Aorta (tissue), 5 donors: ENCODE measurements around the gene UHRF2. TPM values are rescaled to one million over a fixed set of nuclear protein-coding genes. Genes with fewer than 3 reads are reported as not detected.

Experiments
- ATAC-seq: fragments of 200-7000 bp; cut with Tn5 transposase; one replicate; pipeline ENCODE4 v1.9.1; 2022; ENCODE audit warnings: moderate library complexity; ENCODE audit not compliant: low FRiP score
- DNase-seq, 2 donors: peaks; one replicate each; pipeline ENCODE4 v3.0.0-alpha.2; 2020
- H3K27ac ChIP-seq, 2 donors: one replicate each; pipeline ENCODE4 v1.5.1; 2013; ENCODE audit warnings: low read length in 2 of 2, mild to moderate bottlenecking in 2 of 2, moderate library complexity in 2 of 2, control low read depth in 1 of 2, inconsistent platforms in 1 of 2, low read depth in 1 of 2
- H3K27me3 ChIP-seq, 2 donors: one replicate each; pipeline ENCODE4 v1.6.1; 2013; ENCODE audit warnings: control low read depth in 1 of 2, low read length in 1 of 2, mild to moderate bottlenecking in 1 of 2, moderate library complexity in 1 of 2; ENCODE audit not compliant: insufficient read depth in 2 of 2, control insufficient read depth in 1 of 2
- H3K36me3 ChIP-seq, 2 donors: one replicate each; pipeline ENCODE4 v1.6.1; 2013; ENCODE audit warnings: control low read depth in 1 of 2, low read length in 1 of 2, mild to moderate bottlenecking in 1 of 2; ENCODE audit not compliant: insufficient read depth in 2 of 2, control insufficient read depth in 1 of 2
- H3K4me1 ChIP-seq, 2 donors: one replicate each; pipeline ENCODE4 v1.6.1; 2013; ENCODE audit warnings: low read length in 2 of 2, control low read depth in 1 of 2, mild to moderate bottlenecking in 1 of 2, moderate library complexity in 1 of 2; ENCODE audit not compliant: insufficient read depth in 2 of 2, control insufficient read depth in 1 of 2
- H3K4me3 ChIP-seq, 2 donors: one replicate each; pipeline ENCODE4 v1.5.1; 2013; ENCODE audit warnings: low read length in 2 of 2, control low read depth in 1 of 2, mild to moderate bottlenecking in 1 of 2
- H3K9me3 ChIP-seq: one replicate; pipeline ENCODE4 v1.6.1; 2013; ENCODE audit warnings: mild to moderate bottlenecking, low read length; ENCODE audit not compliant: control insufficient read depth
- WGBS, 2 donors: extraction: QIAGEN DNeasy Blood & Tissue Kit; methylation state at CpG; one replicate each; pipeline ENCODE4 v1.1.7; 2013; 5-methylcytosine and 5-hydroxymethylcytosine counted together
- intact Hi-C, 2 donors: fragments of 100-400 bp; cut with DNase I; formaldehyde crosslinking; loops; one replicate each; pipeline versions ENCODE4 v1.14.2 to v1.15.0; 2022
- polyA plus RNA-seq, 2 donors: library from polyadenylated mRNA; stranded (reverse); fragments of 200-250 nt; gene quantifications; one replicate each; pipeline ENCODE4 v1.2.3, GENCODE V29; 2013
- total RNA-seq, 2 donors: library from RNA; stranded (reverse); fragmentation: NEBNext Ultra II Directional; extraction: Animal tissue kit (Norgen Biotek cat#: 25700); gene quantifications; one replicate each; pipeline ENCODE4 v1.2.1, GENCODE V29; 2021
- donor health status: healthy with polysubstance abuse.
- donor health status: Bipolar disorder and iron deficiency.
- donor health status: DM: no; HTN: no; CAD: no.
- donor health status: DM: no; HTN: no; CAD: no.
- donor health status: DM: yes; HTN: yes; CAD: no.

The UHRF2 gene
- total and polyA plus RNA-seq, 4 donors: 13.0 to 60.3 (median 32.0) TPM

- no peak overlapping the region for H3K4me3 ChIP-seq
- WGBS, 2 donors: 13 to 25% methylated on average over 2 of the region's 2 CpGs
- H3K9me3 ChIP-seq: no peaks in the 10 kb centered on the region
- ATAC-seq: no peak
- H3K36me3 ChIP-seq: no peaks in the 10 kb centered on the region
- no peak overlapping the region for H3K27ac ChIP-seq
- intact Hi-C loops: no loop called here
- no peak for DNase-seq
- H3K27me3 ChIP-seq: no peaks in the 10 kb centered on the region
- H3K4me1 ChIP-seq: no peaks in the 10 kb centered on the region
These were observed 13.9 kb upstream of the UHRF2 start for GRCh38 chr9:6399071-6399470.

- H3K9me3 ChIP-seq: no peaks in the 10 kb centered on the region
- H3K27me3 ChIP-seq: no peaks in the 10 kb centered on the region
- no peak overlapping the region for H3K4me3 ChIP-seq
- no peaks in the 10 kb centered on the region for H3K4me1 ChIP-seq
- H3K36me3 ChIP-seq: no peaks in the 10 kb centered on the region
- intact Hi-C loops: no loop called here
- ATAC-seq (no peak), DNase-seq (no peak)
- H3K27ac ChIP-seq: no peak overlapping the region
These were observed 7.6 kb upstream of the UHRF2 start for GRCh38 chr9:6405371-6405770.

GRCh38 chr9:6407778-6408177 is 5.2 kb upstream of the UHRF2 start:
- Histone ChIP-seq H3K27me3 (no peaks in the 10 kb centered on the region), H3K9me3 (no peaks in the 10 kb centered on the region), H3K27ac (no peak overlapping the region), H3K4me1 (no peaks in the 10 kb centered on the region), H3K4me3 (no peak overlapping the region), H3K36me3 (no peaks in the 10 kb centered on the region)
- ATAC-seq (no peak), DNase-seq (no peak)
- 87 to 92% methylated on average over 2 of the region's 2 CpGs for WGBS, 2 donors
- intact Hi-C loops: no loop called here

- Histone ChIP-seq H3K27ac (no peak overlapping the region), H3K9me3 (no peaks in the 10 kb centered on the region), H3K4me1 (no peaks in the 10 kb centered on the region), H3K4me3 (no peak overlapping the region), H3K36me3 (no peaks in the 10 kb centered on the region), H3K27me3 (no peaks in the 10 kb centered on the region)
- intact Hi-C loops: no loop called here
- ATAC-seq: no peak
- 76% methylated on average over 8 of the region's 8 CpGs for WGBS, 2 donors
- DNase-seq: no peak
These were observed 4.7 kb upstream of the UHRF2 start for GRCh38 chr9:6408320-6408719.

GRCh38 chr9:6409811-6410210 is 3.2 kb upstream of the UHRF2 start:
- 80 to 81% methylated on average over 3 of the region's 3 CpGs for WGBS, 2 donors
- no peak for ATAC-seq
- intact Hi-C loops: loop anchor here in 1 of 2 donors (5.0 kb wide), 2 partner anchors 157 to 272 kb away; no protein-coding TSS in a partner anchor

GRCh38 chr9:6410633-6411032 is 2.4 kb upstream of the UHRF2 start:
- Histone ChIP-seq H3K27me3 (no peaks in the 10 kb centered on the region), H3K27ac (no peak overlapping the region), H3K4me1 (no peaks in the 10 kb centered on the region), H3K4me3 (no peak overlapping the region), H3K9me3 (no peaks in the 10 kb centered on the region), H3K36me3 (no peaks in the 10 kb centered on the region)
- DNase-seq: no peak
- WGBS, 2 donors: 86 to 87% methylated on average over 4 of the region's 4 CpGs
- intact Hi-C loops: loop anchor here in 1 of 2 donors (5.0 kb wide), 2 partner anchors 157 to 272 kb away; no protein-coding TSS in a partner anchor
- ATAC-seq: no peak

More at GRCh38 chr9:6409811-6410210, 3.2 kb upstream of the UHRF2 start:
- no peak for DNase-seq
- Histone ChIP-seq H3K4me1 (no peaks in the 10 kb centered on the region), H3K27ac (no peak overlapping the region), H3K36me3 (no peaks in the 10 kb centered on the region), H3K4me3 (no peak overlapping the region), H3K9me3 (no peaks in the 10 kb centered on the region), H3K27me3 (no peaks in the 10 kb centered on the region)

GRCh38 chr9:6413365-6414246 is 607 bp downstream of the UHRF2 start:
- Histone ChIP-seq H3K4me1 (no peaks in the 10 kb centered on the region), H3K36me3 (no peaks in the 10 kb centered on the region), H3K27me3 (no peaks in the 10 kb centered on the region), H3K9me3 (no peaks in the 10 kb centered on the region), H3K27ac (peak overlapping the region; percentile 34 to 46), H3K4me3 (peak overlapping the region; percentile 77 to 93)
- intact Hi-C loops: loop anchor here in 1 of 2 donors (2.0 to 5.0 kb wide), 3 partner anchors 29 to 269 kb away; no protein-coding TSS in a partner anchor
- peak; percentile 44 for ATAC-seq
- WGBS, 2 donors: 0% methylated on average over 88 to 92 of the region's 92 CpGs
- DNase-seq: peak in 1 of 2 donors; percentile 77

- DNase-seq (no peak), ATAC-seq (no peak)
- 0% methylated on average over 11 of the region's 11 CpGs for WGBS, 2 donors
- no peaks in the 10 kb centered on the region for H3K27me3 ChIP-seq
- H3K4me3 ChIP-seq: peak overlapping the region; percentile 77 to 93
- intact Hi-C loops: loop anchor here in 1 of 2 donors (5.0 kb wide), 2 partner anchors 153 to 268 kb away; no protein-coding TSS in a partner anchor
- peak overlapping the region in 1 of 2 donors; percentile 34 for H3K27ac ChIP-seq
- H3K9me3 ChIP-seq: no peaks in the 10 kb centered on the region
- H3K36me3 ChIP-seq: no peaks in the 10 kb centered on the region
- H3K4me1 ChIP-seq: peaks cover 0 to 4% of the 10 kb centered on the region in 2 donors
These were observed 1.2 kb downstream of the UHRF2 start for GRCh38 chr9:6414247-6414641.

GRCh38 chr9:6415266-6415665 is 2.3 kb downstream of the UHRF2 start:
- Histone ChIP-seq H3K4me3 (peak overlapping the region; percentile 22 to 93), H3K27me3 (no peaks in the 10 kb centered on the region), H3K27ac (no peak overlapping the region), H3K36me3 (no peaks in the 10 kb centered on the region), H3K9me3 (no peaks in the 10 kb centered on the region), H3K4me1 (peaks cover 0 to 4% of the 10 kb centered on the region in 2 donors)
- ATAC-seq: no peak
- 54 to 60% methylated on average over 5 of the region's 5 CpGs for whole genome bisulfite sequencing, 2 donors
- no peak for DNase-seq
- intact Hi-C loops: no loop called here
